Measurements from ENCODE around the gene P2RX2. TPM values are rescaled to one million over a fixed set of nuclear protein-coding genes. Genes with fewer than 3 reads are reported as not detected.

P2RX2 gene
- total RNA-seq, 4 donors from 2014 or later = not detected

DNA sequence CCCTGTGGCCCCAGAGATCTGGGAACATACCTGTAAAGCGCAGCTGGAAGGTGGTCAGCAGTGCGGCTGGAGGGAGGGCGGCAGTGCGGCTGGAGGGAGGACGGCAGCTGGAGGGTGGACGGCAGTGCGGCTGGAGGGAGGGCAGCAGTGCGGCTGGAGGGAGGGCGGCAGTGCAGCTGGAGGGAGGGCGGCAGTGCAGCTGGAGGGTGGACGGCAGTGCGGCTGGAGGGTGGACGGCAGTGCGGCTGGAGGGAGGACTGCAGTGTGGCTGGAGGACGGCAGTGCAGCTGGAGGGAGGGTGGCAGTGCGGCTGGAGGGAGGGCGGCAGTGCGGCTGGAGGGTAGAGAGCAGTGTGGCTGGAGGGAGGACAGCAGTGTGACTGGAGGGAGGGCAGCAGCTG lies 31.6 kb upstream of the P2RX2 start:
- Histone ChIP-seq H3K4me3 (no peak overlapping the region), H3K4me1 (peaks cover 0 to 12% (median 0%) of the 10 kb centered on the region in 4 donors), H3K36me3 (peaks cover 0 to 10% (median 0%) of the 10 kb centered on the region in 3 donors), H3K9me3 (peaks cover 0 to 4% (median 0%) of the 10 kb centered on the region in 4 donors), H3K27me3 (peaks cover 0 to 4% of the 10 kb centered on the region in 2 donors), H3K27ac (no peak overlapping the region)
- TF ChIP-seq POLR2A (IDR thresholded peaks at IDR 0.05) (no peak), EP300 (IDR thresholded peaks at IDR 0.05) (no peak)
- TF ChIP-seq, protein P1, sequence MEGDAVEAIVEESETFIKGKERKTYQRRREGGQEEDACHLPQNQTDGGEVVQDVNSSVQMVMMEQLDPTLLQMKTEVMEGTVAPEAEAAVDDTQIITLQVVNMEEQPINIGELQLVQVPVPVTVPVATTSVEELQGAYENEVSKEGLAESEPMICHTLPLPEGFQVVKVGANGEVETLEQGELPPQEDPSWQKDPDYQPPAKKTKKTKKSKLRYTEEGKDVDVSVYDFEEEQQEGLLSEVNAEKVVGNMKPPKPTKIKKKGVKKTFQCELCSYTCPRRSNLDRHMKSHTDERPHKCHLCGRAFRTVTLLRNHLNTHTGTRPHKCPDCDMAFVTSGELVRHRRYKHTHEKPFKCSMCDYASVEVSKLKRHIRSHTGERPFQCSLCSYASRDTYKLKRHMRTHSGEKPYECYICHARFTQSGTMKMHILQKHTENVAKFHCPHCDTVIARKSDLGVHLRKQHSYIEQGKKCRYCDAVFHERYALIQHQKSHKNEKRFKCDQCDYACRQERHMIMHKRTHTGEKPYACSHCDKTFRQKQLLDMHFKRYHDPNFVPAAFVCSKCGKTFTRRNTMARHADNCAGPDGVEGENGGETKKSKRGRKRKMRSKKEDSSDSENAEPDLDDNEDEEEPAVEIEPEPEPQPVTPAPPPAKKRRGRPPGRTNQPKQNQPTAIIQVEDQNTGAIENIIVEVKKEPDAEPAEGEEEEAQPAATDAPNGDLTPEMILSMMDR (IDR thresholded peaks at IDR 0.05) = no peak
- no peak for DNase-seq (ENCODE audit: low spot score in 2 of 2)
- WGBS, 2 donors = 88 to 89% methylated on average over 18 of the region's 18 CpGs

GRCh38 chr12:132587781-132588180 lies 30.8 kb upstream of the P2RX2 start:
- TF ChIP-seq EP300 (IDR thresholded peaks at IDR 0.05) = no peak
- TF ChIP-seq POLR2A (IDR thresholded peaks at IDR 0.05) = no peak
- TF ChIP-seq, protein P1 (IDR thresholded peaks at IDR 0.05) = no peak
- WGBS, 2 donors = 81 to 90% methylated on average over 3 of the region's 3 CpGs
- Histone ChIP-seq H3K27me3 (peaks cover 0 to 11% of the 10 kb centered on the region in 2 donors), H3K4me1 (peaks cover 0 to 4% (median 0%) of the 10 kb centered on the region in 4 donors), H3K36me3 (peaks cover 0 to 9% (median 0%) of the 10 kb centered on the region in 3 donors), H3K27ac (no peak overlapping the region), H3K4me3 (no peak overlapping the region), H3K9me3 (peaks cover 0 to 4% (median 0%) of the 10 kb centered on the region in 4 donors)
- DNase-seq (ENCODE audit: low spot score in 2 of 2) = no peak

- TF ChIP-seq EP300 (IDR thresholded peaks at IDR 0.05) (no peak), POLR2A (IDR thresholded peaks at IDR 0.05) (no peak)
- TF ChIP-seq, protein P1 (IDR thresholded peaks at IDR 0.05) = no peak
- WGBS, 2 donors = 84 to 91% methylated on average over 6 of the region's 6 CpGs
These were observed 30.3 kb upstream of the P2RX2 start for GRCh38 chr12:132588319-132588718.

DNA sequence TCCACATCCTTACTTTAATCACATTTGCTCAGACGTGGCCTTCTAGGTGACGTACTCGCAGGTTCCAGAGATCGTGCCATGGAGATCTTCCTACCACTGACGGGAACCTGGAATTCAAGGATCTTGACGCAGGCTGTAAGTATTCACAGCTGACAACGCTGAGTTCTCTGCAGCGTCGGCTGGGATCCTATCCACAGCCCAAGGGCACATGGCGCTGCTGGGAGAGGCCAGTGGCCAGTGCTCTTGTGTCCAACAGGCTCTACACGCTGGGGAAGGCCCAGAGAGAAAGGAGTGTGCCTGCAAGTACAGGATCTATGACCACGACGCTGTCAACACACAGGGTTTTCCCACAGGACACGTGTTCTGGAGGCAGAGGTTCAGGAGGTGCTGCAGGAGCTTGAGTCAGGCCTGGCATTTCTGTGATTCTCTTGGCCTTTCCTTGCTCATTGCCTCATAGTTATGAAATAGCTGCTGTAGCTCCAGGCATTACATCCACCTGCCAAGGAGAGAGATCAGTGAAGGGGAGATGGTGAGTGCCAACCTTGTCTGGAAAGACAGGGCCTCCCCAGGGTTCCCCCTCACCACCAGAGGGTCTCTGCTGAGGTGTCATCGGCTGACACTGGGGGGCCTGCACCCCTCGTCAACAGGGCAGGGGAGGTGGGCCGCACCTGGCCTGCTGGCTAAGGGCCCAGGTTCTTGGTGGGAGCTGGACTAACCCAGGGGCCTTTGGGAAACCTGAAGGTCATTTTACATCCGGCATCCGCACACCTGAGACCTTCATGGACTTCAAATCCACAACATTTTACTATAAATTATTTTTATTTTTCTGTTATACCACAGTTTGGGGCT lies 29.5 kb upstream of the P2RX2 start:
- Histone ChIP-seq H3K27ac (no peak overlapping the region), H3K36me3 (peaks cover 0 to 5% (median 0%) of the 10 kb centered on the region in 3 donors)

More at GRCh38 chr12:132588319-132588718, 30.3 kb upstream of the P2RX2 start:
- Histone ChIP-seq H3K27me3 (peaks cover 0 to 14% of the 10 kb centered on the region in 2 donors), H3K4me3 (no peak overlapping the region), H3K36me3 (peaks cover 0 to 5% (median 0%) of the 10 kb centered on the region in 3 donors), H3K27ac (no peak overlapping the region), H3K9me3 (peaks cover 0 to 4% (median 0%) of the 10 kb centered on the region in 4 donors), H3K4me1 (peaks cover 0 to under 1% (median 0%) of the 10 kb centered on the region in 4 donors)
- DNase-seq (ENCODE audit: low spot score in 2 of 2) = no peak

More for the DNA sequence above, 29.5 kb upstream of the P2RX2 start:
- H3K4me1 ChIP-seq = peaks cover 0 to 8% (median 5%) of the 10 kb centered on the region in 4 donors
- 91 to 96% methylated on average over 19 of the region's 19 CpGs for WGBS, 2 donors
- no peak overlapping the region for H3K4me3 ChIP-seq
- H3K27me3 ChIP-seq = peaks cover 0 to 19% of the 10 kb centered on the region in 2 donors
- TF ChIP-seq, protein P1 (IDR thresholded peaks at IDR 0.05) = no peak
- peaks cover 0 to 4% (median 0%) of the 10 kb centered on the region in 4 donors for H3K9me3 ChIP-seq
- DNase-seq (ENCODE audit: low spot score in 2 of 2) = no peak
